H1 (cell line): ENCODE results near the gene GAB2. TPM values are rescaled to one million over a fixed set of nuclear protein-coding genes. Genes with fewer than 3 reads are reported as not detected.

Experiments
- CTCF ChIA-PET: fragments of 300-600 bp; sonication (Branson Sonifier 250); formaldehyde crosslinking; loops from one replicate; lab custom pipeline; 2021; ENCODE audit not compliant: partially characterized antibody; lab: Charles Lee
- POLR2A ChIA-PET: fragments of 300-600 bp; sonication (Branson Sonifier 250); formaldehyde crosslinking; loops from one replicate; lab custom pipeline; 2021; ENCODE audit warnings: inconsistent platforms; ENCODE audit not compliant: partially characterized antibody; lab: Charles Lee
- DNase-seq, 2 experiments: peaks; one replicate each; pipeline versions ENCODE4 v3.0.0 to v3.0.0-alpha.2; 2010 to 2022; ENCODE audit warnings: low spot score in 2 of 2, low read depth in 1 of 2, mixed read lengths in 1 of 2
- FAIRE-seq: peaks from 2 replicates; lab custom pipeline; 2011; peaks lifted over from hg19 to GRCh38; lab: Jason Lieb, UNC
- H2AFZ ChIP-seq: 2 replicates; pipeline ENCODE4 v1.8.1; 2012; ENCODE audit warnings: low read length, inconsistent platforms
- H2AK5ac ChIP-seq: 2 replicates; pipeline ENCODE4 v1.6.1; 2013; ENCODE audit warnings: low read depth, low read length
- H2BK120ac ChIP-seq: replicated peaks from 2 replicates; pipeline ENCODE3; 2013; ENCODE audit warnings: low read depth, low read length, inconsistent platforms
- H2BK12ac ChIP-seq: 2 replicates; pipeline ENCODE4 v1.6.1; 2013; ENCODE audit warnings: low read depth, low read length
- H2BK15ac ChIP-seq: 2 replicates; pipeline ENCODE4 v1.6.1; 2013; ENCODE audit warnings: low read length
- H2BK20ac ChIP-seq: 2 replicates; pipeline ENCODE4 v1.6.1; 2013; ENCODE audit warnings: low read length
- H2BK5ac ChIP-seq: 2 replicates; pipeline ENCODE4 v1.6.1; 2013; ENCODE audit warnings: low read depth, low read length
- H3K14ac ChIP-seq: 2 replicates; pipeline ENCODE4 v1.6.1; 2013; ENCODE audit warnings: inconsistent platforms; ENCODE audit not compliant: insufficient read length
- H3K18ac ChIP-seq: 2 replicates; pipeline ENCODE4 v1.6.1; 2013; ENCODE audit warnings: low read length; ENCODE audit errors: extremely low read depth
- H3K23ac ChIP-seq: 2 replicates; pipeline ENCODE4 v1.6.1; 2013; ENCODE audit warnings: inconsistent platforms; ENCODE audit not compliant: insufficient read length
- H3K23me2 ChIP-seq: 2 replicates; pipeline ENCODE4 v1.6.1; 2013; ENCODE audit warnings: low read depth, low read length
- H3K27ac ChIP-seq: 2 replicates; pipeline ENCODE4 v1.6.1; 2011; ENCODE audit warnings: low read depth, low read length, inconsistent platforms
- H3K27me3 ChIP-seq, 4 experiments: replicated peaks in 1 of 4; 1 replicate in 1 of 4; 2 replicates in 3 of 4; pipeline versions ENCODE4 v1.6.1 to v1.8.1; 2011 to 2013; ENCODE audit warnings: low read length in 3 of 4, mild to moderate bottlenecking in 3 of 4, inconsistent platforms in 2 of 4, mixed read lengths in 2 of 4, moderate library complexity in 1 of 4; ENCODE audit not compliant: control insufficient read depth in 3 of 4, insufficient read depth in 3 of 4; ENCODE audit errors: extremely low read depth in 1 of 4
- H3K36me3 ChIP-seq, 4 experiments: 2 replicates each; pipeline versions ENCODE4 v1.6.1 to v1.8.1; 2011 to 2013; ENCODE audit warnings: mild to moderate bottlenecking in 4 of 4, low read length in 3 of 4, moderate library complexity in 2 of 4, control low read depth in 1 of 4, inconsistent platforms in 1 of 4; ENCODE audit not compliant: insufficient read depth in 4 of 4, control insufficient read depth in 2 of 4
- H3K4ac ChIP-seq: replicated peaks from 2 replicates; pipeline ENCODE3; 2013; ENCODE audit warnings: low read length, low read depth, mixed read lengths, inconsistent platforms; ENCODE audit not compliant: insufficient read length
- H3K4me1 ChIP-seq, 4 experiments: replicated peaks in 1 of 4; 1 replicate in 1 of 4; 2 replicates in 3 of 4; pipeline versions ENCODE4 v1.6.1 to v1.8.1; 2011 to 2013; ENCODE audit warnings: low read length in 3 of 4, inconsistent platforms in 2 of 4, mixed read lengths in 1 of 4; ENCODE audit not compliant: insufficient read depth in 4 of 4, control insufficient read depth in 3 of 4
- H3K4me2 ChIP-seq, 2 experiments: 2 replicates each; pipeline versions ENCODE4 v1.6.1 to v1.8.1; 2011 to 2013; ENCODE audit warnings: low read depth in 2 of 2, low read length in 2 of 2, control low read depth in 1 of 2, inconsistent platforms in 1 of 2, mild to moderate bottlenecking in 1 of 2; ENCODE audit not compliant: insufficient read depth in 1 of 2
- H3K4me3 ChIP-seq, 4 experiments: fragments of 200-600, 300-600 bp in 1 of 4; sonication (generic), shearing (Covaris generic), sonication (Bioruptor Twin) in 1 of 4; 2 replicates each; pipeline versions ENCODE4 v1.5.1 to v1.8.1; 2011 to 2016; ENCODE audit warnings: low read length in 4 of 4, low read depth in 3 of 4, control low read depth in 2 of 4, inconsistent platforms in 2 of 4, mild to moderate bottlenecking in 2 of 4, mixed read lengths in 1 of 4, moderate library complexity in 1 of 4; ENCODE audit not compliant: insufficient read depth in 2 of 4; ENCODE audit errors: extremely low read depth in 1 of 4
- H3K56ac ChIP-seq: replicated peaks from 2 replicates; pipeline ENCODE3; 2013; ENCODE audit warnings: low read depth, mild to moderate bottlenecking, mixed read lengths, low read length, inconsistent platforms; ENCODE audit not compliant: insufficient read length
- H3K79me1 ChIP-seq: 2 replicates; pipeline ENCODE4 v1.6.1; 2013; ENCODE audit warnings: low read depth, low read length, control low read depth
- H3K79me2 ChIP-seq, 2 experiments: 2 replicates each; pipeline versions ENCODE4 v1.6.1 to v1.8.1; 2012 to 2013; ENCODE audit warnings: low read length in 2 of 2, mild to moderate bottlenecking in 2 of 2, inconsistent platforms in 1 of 2; ENCODE audit not compliant: insufficient read depth in 2 of 2, control insufficient read depth in 1 of 2
- H3K9ac ChIP-seq, 4 experiments: replicated peaks in 1 of 4; 1 replicate in 1 of 4; 2 replicates in 3 of 4; pipeline versions ENCODE4 v1.6.1 to v1.8.1; 2011 to 2013; ENCODE audit warnings: low read depth in 3 of 4, low read length in 3 of 4, control low read depth in 2 of 4, mild to moderate bottlenecking in 2 of 4, moderate library complexity in 2 of 4, inconsistent platforms in 1 of 4; ENCODE audit errors: extremely low read depth in 1 of 4
- H3K9me3 ChIP-seq, 2 experiments: 2 replicates each; pipeline versions ENCODE4 v1.6.1 to v1.8.1; 2012 to 2013; ENCODE audit warnings: mild to moderate bottlenecking in 2 of 2, moderate library complexity in 2 of 2, control low read depth in 1 of 2, inconsistent platforms in 1 of 2, low read depth in 1 of 2, low read length in 1 of 2, mixed read lengths in 1 of 2; ENCODE audit not compliant: insufficient read depth in 2 of 2
- H4K20me1 ChIP-seq, 2 experiments: replicated peaks in 1 of 2; 2 replicates each; pipeline versions ENCODE3 to v1.8.1; 2011 to 2013; ENCODE audit warnings: inconsistent platforms in 2 of 2, low read length in 2 of 2, mild to moderate bottlenecking in 1 of 2; ENCODE audit not compliant: insufficient read depth in 2 of 2, control insufficient read depth in 1 of 2
- H4K5ac ChIP-seq: 2 replicates; pipeline ENCODE4 v1.6.1; 2013; ENCODE audit warnings: low read length, low read depth, mixed read lengths, inconsistent platforms; ENCODE audit not compliant: insufficient read length
- H4K8ac ChIP-seq: 2 replicates; pipeline ENCODE4 v1.8.0; 2013; ENCODE audit warnings: mild to moderate bottlenecking, moderate library complexity, low read length, inconsistent platforms; ENCODE audit not compliant: insufficient read depth; ENCODE audit errors: extremely low read depth
- H4K91ac ChIP-seq: replicated peaks from 2 replicates; pipeline ENCODE3; 2013; ENCODE audit warnings: low read length, mixed read lengths, inconsistent platforms; ENCODE audit not compliant: insufficient read length
- ASH2L ChIP-seq: fragments of 200-600, 300-600 bp; sonication (generic); IDR thresholded peaks from one replicate; pipeline ENCODE4 v1.7.1; 2017; ENCODE audit warnings: low read length
- BCL11A ChIP-seq, 2 experiments: IDR thresholded peaks; one replicate each; pipeline ENCODE4 v1.6.1; 2011; ENCODE audit warnings: low read depth in 2 of 2, low read length in 2 of 2, mild to moderate bottlenecking in 2 of 2
- CEBPB ChIP-seq: IDR thresholded peaks from 2 replicates; pipeline ENCODE4 v1.6.1; 2012; ENCODE audit warnings: low read depth, low read length
- CHD1 ChIP-seq: IDR thresholded peaks from 2 replicates; pipeline ENCODE4 v1.6.1; 2012; ENCODE audit warnings: low read depth, low read length, improper control_type of control experiment
- HDAC2 ChIP-seq, 2 experiments: fragments of 300-600 bp in 1 of 2; sonication (generic) in 1 of 2; IDR thresholded peaks; 2 replicates each; pipeline ENCODE4 v1.6.1; 2011 to 2012; ENCODE audit warnings: low read depth in 2 of 2, low read length in 2 of 2, mild to moderate bottlenecking in 2 of 2, moderate library complexity in 2 of 2, borderline replicate concordance in 1 of 2, inconsistent platforms in 1 of 2
- MAFK ChIP-seq: IDR thresholded peaks from 2 replicates; pipeline ENCODE4 v1.6.1; 2012; ENCODE audit warnings: low read depth, mild to moderate bottlenecking, improper control_type of control experiment, low read length
- POU5F1 ChIP-seq: IDR thresholded peaks from 2 replicates; pipeline ENCODE4 v1.6.1; 2011; ENCODE audit warnings: low read depth, mild to moderate bottlenecking, low read length, moderate library complexity
- RXRA ChIP-seq: IDR thresholded peaks from 2 replicates; pipeline ENCODE4 v1.6.1; 2011; ENCODE audit warnings: low read depth, mild to moderate bottlenecking, low read length, moderate library complexity; ENCODE audit not compliant: insufficient read depth
- SIX5 ChIP-seq: IDR thresholded peaks from 2 replicates; pipeline ENCODE4 v1.6.1; 2011; ENCODE audit warnings: mild to moderate bottlenecking, low read depth, low read length
- SP1 ChIP-seq: IDR thresholded peaks from 2 replicates; pipeline ENCODE4 v1.6.1; 2011; ENCODE audit warnings: low read depth, low read length
- SRF ChIP-seq: IDR thresholded peaks from 2 replicates; pipeline ENCODE4 v1.6.1; 2011; ENCODE audit warnings: mild to moderate bottlenecking, low read depth, low read length, moderate library complexity
- WGBS, 2 experiments: shearing (Covaris generic) in 1 of 2; methylation state at CpG; one replicate each; pipeline versions ENCODE4 v1.1.6 to v1.1.7; 2013 to 2015; ENCODE audit warnings: low lambda C conversion rate in 2 of 2, mixed read lengths in 2 of 2, inconsistent platforms in 1 of 2, low coverage in 1 of 2, missing lambda C conversion rate in 1 of 2; ENCODE audit not compliant: insufficient replicate concordance in 2 of 2, insufficient coverage in 1 of 2, insufficient read length in 1 of 2; ENCODE audit errors: extremely low coverage in 1 of 2, missing lambda C conversion rate in 1 of 2; 5-methylcytosine and 5-hydroxymethylcytosine counted together
- polyA plus RNA-seq, 7 experiments: library from polyadenylated mRNA; depleted of rRNA in 3 of 7; stranded (reverse) in 5 of 7; unstranded in 2 of 7; fragments of >200 nt in 5 of 7; fragments of 200-250 nt in 2 of 7; gene quantifications; 1 replicate in 5 of 7; 2 replicates in 1 of 7; 4 replicates in 1 of 7; pipeline versions ENCODE4 v1.2.1 to v1.2.3, GENCODE V29; 2011 to 2013; ENCODE audit warnings: missing spikeins in 2 of 7, mixed read lengths in 2 of 7
- total RNA-seq: library from RNA; stranded (reverse); fragmentation: NEBNext Ultra II Directional; extraction: Animal tissue kit (Norgen Biotek cat#: 25700); gene quantifications from 2 replicates; pipeline ENCODE4 v1.2.1, GENCODE V29; 2021
- TF ChIP-seq, protein P1 (sequence below): IDR thresholded peaks from 2 replicates; pipeline ENCODE4 v1.6.1; 2011; ENCODE audit warnings: low read length, improper control_type of control experiment

GAB2 gene
- total and polyA plus RNA-seq, 2 of the 8 experiments (the other 6 are each of a cell fraction or from before 2014, with no cell fraction given), result 6.3 to 14.0 TPM

DNA sequence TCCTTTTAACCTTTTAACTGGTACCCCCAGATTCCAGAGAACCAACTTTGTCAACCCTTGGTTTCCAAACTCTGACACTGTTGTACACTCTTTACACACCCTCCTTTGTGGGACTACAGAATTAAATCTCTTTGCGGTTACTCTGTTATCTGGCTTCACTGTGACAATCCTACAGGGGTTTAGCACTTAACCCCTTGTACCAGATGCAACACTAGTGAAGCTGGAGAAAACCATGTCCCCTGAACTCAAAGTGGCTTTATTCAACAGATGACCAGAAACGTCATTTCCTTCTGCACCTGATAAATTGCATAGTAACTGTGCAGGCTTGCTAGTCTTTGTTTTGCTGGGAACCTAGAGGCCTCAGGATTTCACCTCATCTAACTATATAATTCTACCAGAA, 5.6 kb upstream of the GAB2 start:
- peaks cover 3 to 13% (median 11%) of the 10 kb centered on the region in 4 experiments; a peak in 6 of 7 replicates for H3K4me1 ChIP-seq
- H3K27me3 ChIP-seq, result peaks cover 0 to 13% (median 8%) of the 10 kb centered on the region in 4 experiments; a peak in 4 of 7 replicates
- no peak overlapping the region for H2BK20ac ChIP-seq
- H2AFZ ChIP-seq, result no peak overlapping the region
- TF ChIP-seq CEBPB (no peak), POU5F1 (no peak), SP1 (no peak), RXRA (no peak), ASH2L (no peak), MAFK (no peak), SIX5 (no peak), HDAC2 (IDR thresholded peaks at IDR 0.05; ENCODE audit: borderline replicate concordance in 1 of 2, low read depth in 2 of 2, low read length in 2 of 2) (no peak), CHD1 (no peak), BCL11A (IDR thresholded peaks at IDR 0.05; ENCODE audit: low read depth in 2 of 2, low read length in 2 of 2) (no peak), SRF (no peak)
- TF ChIP-seq, protein P1, sequence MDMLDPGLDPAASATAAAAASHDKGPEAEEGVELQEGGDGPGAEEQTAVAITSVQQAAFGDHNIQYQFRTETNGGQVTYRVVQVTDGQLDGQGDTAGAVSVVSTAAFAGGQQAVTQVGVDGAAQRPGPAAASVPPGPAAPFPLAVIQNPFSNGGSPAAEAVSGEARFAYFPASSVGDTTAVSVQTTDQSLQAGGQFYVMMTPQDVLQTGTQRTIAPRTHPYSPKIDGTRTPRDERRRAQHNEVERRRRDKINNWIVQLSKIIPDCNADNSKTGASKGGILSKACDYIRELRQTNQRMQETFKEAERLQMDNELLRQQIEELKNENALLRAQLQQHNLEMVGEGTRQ, result no peak
- TF ChIP-seq, all 59 proteins: peak for 0
- Histone ChIP-seq H2BK12ac (no peak overlapping the region), H3K79me1 (no peaks in the 10 kb centered on the region), H4K20me1 (no peaks in the 10 kb centered on the region), H4K8ac (no peak overlapping the region), H3K14ac (no peak overlapping the region), H3K56ac (no peak overlapping the region), H3K23ac (no peak overlapping the region), H3K9ac (no peak overlapping the region), H3K9me3 (no peaks in the 10 kb centered on the region), H3K4ac (no peak overlapping the region), H3K4me3 (no peak overlapping the region), H2AK5ac (no peak overlapping the region), H3K4me2 (no peak overlapping the region), H4K5ac (no peak overlapping the region), H3K23me2 (peaks cover 3% of the 10 kb centered on the region; the same call in 1 of the 2 replicates), H3K18ac (no peak overlapping the region), H2BK15ac (no peak overlapping the region), H3K27ac (no peak overlapping the region), H2BK5ac (no peak overlapping the region), H4K91ac (no peak overlapping the region), H3K36me3 (no peaks in the 10 kb centered on the region), H2BK120ac (no peak overlapping the region), H3K79me2 (no peaks in the 10 kb centered on the region)
- DNase-seq (no peak), FAIRE-seq (no peak)
- POLR2A ChIA-PET, result no interaction called here
- WGBS, 2 experiments, result 90% methylated on average over 2 of the region's 2 CpGs; no CpG with 5 or more reads in 1 of the 2 experiments
- CTCF ChIA-PET, result interaction anchor here (0.8 to 7.6 kb wide), 3 partner anchors 6 to 195 kb away, joined by 4 to 87 read pairs (median 5); no protein-coding TSS in a partner anchor
